ENCODE results near the gene HOXD1. TPM values are rescaled to one million over a fixed set of nuclear protein-coding genes. Genes with fewer than 3 reads are reported as not detected.

HOXD1 gene
- total RNA-seq, 1 experiment from 2014 or later, result not detected

- no TSS peak for BruUV-seq (replicated peaks)
- no peaks in the 10 kb centered on the region for H3K9me3 ChIP-seq (ENCODE audit: insufficient read depth, low read depth)
- H3K27ac ChIP-seq, result no peak overlapping the region
- peaks cover 68% of the 10 kb centered on the region for H3K27me3 ChIP-seq (ENCODE audit: insufficient read depth, low read depth)
- POLR2A ChIA-PET (ENCODE audit: unreplicated experiment), result no interaction called here
- no peaks in the 10 kb centered on the region for H4K20me1 ChIP-seq (ENCODE audit: insufficient read depth)
- H3K4me1 ChIP-seq (replicated peaks; ENCODE audit: insufficient read depth), result no peaks in the 10 kb centered on the region
- no peaks in the 10 kb centered on the region for H3K79me2 ChIP-seq (ENCODE audit: low read depth)
- H3K4me2 ChIP-seq, result no peak overlapping the region
- H2AFZ ChIP-seq, result no peak overlapping the region
- intact Hi-C loops (cut with micrococcal nuclease; ENCODE audit: unreplicated experiment), result no loop called here
- no peak overlapping the region for H3K4me3 ChIP-seq
- no peaks in the 10 kb centered on the region for H3K9me2 ChIP-seq (ENCODE audit: insufficient read depth)
- no peak for DNase-seq
- TF ChIP-seq EZH2 (IDR thresholded peaks at IDR 0.05; ENCODE audit: low read depth), result no peak
- TF ChIP-seq, protein P1, sequence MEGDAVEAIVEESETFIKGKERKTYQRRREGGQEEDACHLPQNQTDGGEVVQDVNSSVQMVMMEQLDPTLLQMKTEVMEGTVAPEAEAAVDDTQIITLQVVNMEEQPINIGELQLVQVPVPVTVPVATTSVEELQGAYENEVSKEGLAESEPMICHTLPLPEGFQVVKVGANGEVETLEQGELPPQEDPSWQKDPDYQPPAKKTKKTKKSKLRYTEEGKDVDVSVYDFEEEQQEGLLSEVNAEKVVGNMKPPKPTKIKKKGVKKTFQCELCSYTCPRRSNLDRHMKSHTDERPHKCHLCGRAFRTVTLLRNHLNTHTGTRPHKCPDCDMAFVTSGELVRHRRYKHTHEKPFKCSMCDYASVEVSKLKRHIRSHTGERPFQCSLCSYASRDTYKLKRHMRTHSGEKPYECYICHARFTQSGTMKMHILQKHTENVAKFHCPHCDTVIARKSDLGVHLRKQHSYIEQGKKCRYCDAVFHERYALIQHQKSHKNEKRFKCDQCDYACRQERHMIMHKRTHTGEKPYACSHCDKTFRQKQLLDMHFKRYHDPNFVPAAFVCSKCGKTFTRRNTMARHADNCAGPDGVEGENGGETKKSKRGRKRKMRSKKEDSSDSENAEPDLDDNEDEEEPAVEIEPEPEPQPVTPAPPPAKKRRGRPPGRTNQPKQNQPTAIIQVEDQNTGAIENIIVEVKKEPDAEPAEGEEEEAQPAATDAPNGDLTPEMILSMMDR (conservative IDR thresholded peaks at IDR 0.05), result no peak
- CTCF ChIA-PET, result interaction anchor here (2.0 kb wide), 1 partner anchor 509 kb away, joined by 6 read pairs; no protein-coding TSS in a partner anchor
- H3K36me3 ChIP-seq (ENCODE audit: low read depth), result no peaks in the 10 kb centered on the region
- no peaks in the 10 kb centered on the region for H3F3A ChIP-seq (ENCODE audit: insufficient read depth, low read depth)
Observed at GRCh38 chr2:176145085-176145969, 43.1 kb upstream of the HOXD1 start.

- Histone ChIP-seq H3K4me3 (no peak overlapping the region), H3K9me3 (ENCODE audit: insufficient read depth, low read depth) (no peaks in the 10 kb centered on the region), H3K36me3 (ENCODE audit: low read depth) (no peaks in the 10 kb centered on the region), H3F3A (ENCODE audit: insufficient read depth, low read depth) (no peaks in the 10 kb centered on the region), H2AFZ (no peak overlapping the region), H4K20me1 (ENCODE audit: insufficient read depth) (no peaks in the 10 kb centered on the region), H3K4me1 (replicated peaks; ENCODE audit: insufficient read depth) (no peaks in the 10 kb centered on the region), H3K4me2 (no peak overlapping the region), H3K27ac (no peak overlapping the region), H3K27me3 (ENCODE audit: insufficient read depth, low read depth) (peaks cover 76% of the 10 kb centered on the region), H3K9me2 (ENCODE audit: insufficient read depth) (no peaks in the 10 kb centered on the region), H3K79me2 (ENCODE audit: low read depth) (no peaks in the 10 kb centered on the region)
- CTCF ChIA-PET, result no interaction called here
- intact Hi-C loops (cut with micrococcal nuclease; ENCODE audit: unreplicated experiment), result no loop called here
- no peak for DNase-seq
- TF ChIP-seq, protein P1 (conservative IDR thresholded peaks at IDR 0.05), result no peak
- no peak for TF ChIP-seq EZH2 (IDR thresholded peaks at IDR 0.05; ENCODE audit: low read depth)
- BruUV-seq (replicated peaks), result no TSS peak
- POLR2A ChIA-PET (ENCODE audit: unreplicated experiment), result no interaction called here
Observed at GRCh38 chr2:176146101-176146500, 42.4 kb upstream of the HOXD1 start.

DNA sequence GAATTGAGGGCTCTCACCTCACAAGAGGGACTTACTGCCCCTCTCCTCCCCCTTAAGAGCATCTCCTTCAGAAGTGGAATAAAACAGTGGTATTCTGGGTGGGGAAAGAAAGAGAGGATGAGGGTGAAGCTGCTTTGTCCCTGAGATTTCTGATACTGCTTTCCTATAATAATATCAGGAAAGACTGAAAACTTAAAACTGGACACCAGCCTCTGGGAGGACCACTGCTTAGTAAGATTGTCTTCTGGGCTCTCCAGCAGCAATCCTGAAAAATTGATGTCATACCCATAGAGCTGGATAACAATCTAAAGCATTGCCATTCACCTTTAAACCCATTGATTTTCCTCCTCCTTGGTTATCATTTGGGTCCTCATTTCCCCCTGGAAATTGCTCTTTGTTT lies 41.8 kb upstream of the HOXD1 start:
- CTCF ChIA-PET, result no interaction called here

More for the DNA sequence above, 41.8 kb upstream of the HOXD1 start:
- no TSS peak for BruUV-seq (replicated peaks)
- intact Hi-C loops (cut with micrococcal nuclease; ENCODE audit: unreplicated experiment), result no loop called here
- POLR2A ChIA-PET (ENCODE audit: unreplicated experiment), result no interaction called here
- Histone ChIP-seq H3K79me2 (ENCODE audit: low read depth) (no peaks in the 10 kb centered on the region), H3K36me3 (ENCODE audit: low read depth) (no peaks in the 10 kb centered on the region), H3K27ac (no peak overlapping the region), H4K20me1 (ENCODE audit: insufficient read depth) (no peaks in the 10 kb centered on the region), H2AFZ (no peak overlapping the region), H3K4me3 (no peak overlapping the region), H3K4me1 (replicated peaks; ENCODE audit: insufficient read depth) (no peaks in the 10 kb centered on the region), H3K9me2 (ENCODE audit: insufficient read depth) (no peaks in the 10 kb centered on the region), H3F3A (ENCODE audit: insufficient read depth, low read depth) (no peaks in the 10 kb centered on the region), H3K9me3 (ENCODE audit: insufficient read depth, low read depth) (no peaks in the 10 kb centered on the region), H3K4me2 (no peak overlapping the region), H3K27me3 (ENCODE audit: insufficient read depth, low read depth) (peaks cover 81% of the 10 kb centered on the region)
- DNase-seq, result no peak
- no peak for TF ChIP-seq EZH2 (IDR thresholded peaks at IDR 0.05; ENCODE audit: low read depth)
- TF ChIP-seq, protein P1 (conservative IDR thresholded peaks at IDR 0.05), result no peak
